Measurements from ENCODE around the gene ELMOD3. TPM values are rescaled to one million over a fixed set of nuclear protein-coding genes. Genes with fewer than 3 reads are reported as not detected.

The ELMOD3 gene
- total and polyA plus RNA-seq, 9 of the 15 experiments (the other 6 are each of a cell fraction or from before 2014, with no cell fraction given): 2.7 to 18.7 (median 11.6) TPM

DNA sequence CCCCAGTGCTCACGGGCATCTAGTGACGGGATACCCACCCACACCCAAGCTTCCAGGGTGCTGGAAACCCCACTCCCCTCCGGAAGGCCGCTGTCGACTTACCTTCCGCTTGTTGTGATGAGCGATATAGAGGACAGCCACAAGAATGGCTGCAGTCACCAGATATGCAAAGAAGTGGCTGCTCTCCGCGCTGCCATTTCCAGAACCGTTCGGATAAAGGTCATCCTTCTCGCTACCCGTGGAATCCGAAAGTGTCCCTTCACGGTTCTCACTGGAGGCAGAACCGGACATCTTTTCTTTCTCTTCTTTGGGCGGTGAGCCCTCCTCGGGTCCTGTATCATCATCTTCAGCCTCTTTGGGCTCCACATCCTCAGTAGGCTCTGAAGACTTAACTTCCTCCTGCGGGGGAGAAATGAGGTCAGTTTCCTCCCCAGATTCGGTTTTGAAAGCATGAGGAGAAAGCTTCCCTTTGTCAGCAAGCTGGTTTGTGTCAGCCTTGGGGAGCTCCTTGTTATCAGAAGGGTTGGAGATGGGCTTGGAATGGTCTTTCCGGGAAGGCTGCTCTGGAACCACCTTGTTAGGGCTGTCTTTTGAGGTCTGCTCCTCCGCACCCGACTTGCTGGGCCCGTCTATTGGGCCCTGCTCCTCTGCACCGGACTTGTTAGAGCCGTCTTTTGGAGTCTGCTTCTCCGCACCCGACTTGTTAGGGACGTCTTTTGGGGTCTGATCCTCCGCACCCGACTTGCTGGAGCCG lies 28.0 kb upstream of the ELMOD3 start (continued):
- TF ChIP-seq, protein P1, sequence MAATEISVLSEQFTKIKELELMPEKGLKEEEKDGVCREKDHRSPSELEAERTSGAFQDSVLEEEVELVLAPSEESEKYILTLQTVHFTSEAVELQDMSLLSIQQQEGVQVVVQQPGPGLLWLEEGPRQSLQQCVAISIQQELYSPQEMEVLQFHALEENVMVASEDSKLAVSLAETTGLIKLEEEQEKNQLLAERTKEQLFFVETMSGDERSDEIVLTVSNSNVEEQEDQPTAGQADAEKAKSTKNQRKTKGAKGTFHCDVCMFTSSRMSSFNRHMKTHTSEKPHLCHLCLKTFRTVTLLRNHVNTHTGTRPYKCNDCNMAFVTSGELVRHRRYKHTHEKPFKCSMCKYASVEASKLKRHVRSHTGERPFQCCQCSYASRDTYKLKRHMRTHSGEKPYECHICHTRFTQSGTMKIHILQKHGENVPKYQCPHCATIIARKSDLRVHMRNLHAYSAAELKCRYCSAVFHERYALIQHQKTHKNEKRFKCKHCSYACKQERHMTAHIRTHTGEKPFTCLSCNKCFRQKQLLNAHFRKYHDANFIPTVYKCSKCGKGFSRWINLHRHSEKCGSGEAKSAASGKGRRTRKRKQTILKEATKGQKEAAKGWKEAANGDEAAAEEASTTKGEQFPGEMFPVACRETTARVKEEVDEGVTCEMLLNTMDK (IDR thresholded peaks at IDR 0.05; ENCODE audit: borderline replicate concordance, insufficient read depth, low read depth, low read length, poor library complexity, severe bottlenecking): no peak
- TF ChIP-seq SLC30A9 (CRISPR knock-in tag; IDR thresholded peaks at IDR 0.05): no peak
- TF ChIP-seq, protein P2, sequence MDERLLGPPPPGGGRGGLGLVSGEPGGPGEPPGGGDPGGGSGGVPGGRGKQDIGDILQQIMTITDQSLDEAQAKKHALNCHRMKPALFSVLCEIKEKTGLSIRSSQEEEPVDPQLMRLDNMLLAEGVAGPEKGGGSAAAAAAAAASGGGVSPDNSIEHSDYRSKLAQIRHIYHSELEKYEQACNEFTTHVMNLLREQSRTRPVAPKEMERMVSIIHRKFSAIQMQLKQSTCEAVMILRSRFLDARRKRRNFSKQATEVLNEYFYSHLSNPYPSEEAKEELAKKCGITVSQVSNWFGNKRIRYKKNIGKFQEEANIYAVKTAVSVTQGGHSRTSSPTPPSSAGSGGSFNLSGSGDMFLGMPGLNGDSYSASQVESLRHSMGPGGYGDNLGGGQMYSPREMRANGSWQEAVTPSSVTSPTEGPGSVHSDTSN (CRISPR knock-in tag; IDR thresholded peaks at IDR 0.05; ENCODE audit: low read depth): no peak
- TF ChIP-seq, protein P2 (tag; conservative IDR thresholded peaks at IDR 0.05; ENCODE audit: low read depth): no peak
- peak; percentile 15 to 24; a peak in 1 of 4 replicates for TF ChIP-seq ETV6 (IDR thresholded peaks at IDR 0.05; ENCODE audit: borderline replicate concordance in 1 of 2, low read depth in 2 of 2, low read length in 1 of 2)
- TF ChIP-seq ETV6 (CRISPR knock-in tag; IDR thresholded peaks at IDR 0.05; ENCODE audit: borderline replicate concordance): no peak
- TF ChIP-seq NFATC3 (IDR thresholded peaks at IDR 0.05): no peak
- no peak for TF ChIP-seq MTA2 (IDR thresholded peaks at IDR 0.05; ENCODE audit: low read depth)
- peak; percentile 45 for TF ChIP-seq TAF1 (IDR thresholded peaks at IDR 0.05; ENCODE audit: control insufficient read depth, extremely low read depth, insufficient read depth, low read length, severe bottlenecking)
- TF ChIP-seq, protein P3, sequence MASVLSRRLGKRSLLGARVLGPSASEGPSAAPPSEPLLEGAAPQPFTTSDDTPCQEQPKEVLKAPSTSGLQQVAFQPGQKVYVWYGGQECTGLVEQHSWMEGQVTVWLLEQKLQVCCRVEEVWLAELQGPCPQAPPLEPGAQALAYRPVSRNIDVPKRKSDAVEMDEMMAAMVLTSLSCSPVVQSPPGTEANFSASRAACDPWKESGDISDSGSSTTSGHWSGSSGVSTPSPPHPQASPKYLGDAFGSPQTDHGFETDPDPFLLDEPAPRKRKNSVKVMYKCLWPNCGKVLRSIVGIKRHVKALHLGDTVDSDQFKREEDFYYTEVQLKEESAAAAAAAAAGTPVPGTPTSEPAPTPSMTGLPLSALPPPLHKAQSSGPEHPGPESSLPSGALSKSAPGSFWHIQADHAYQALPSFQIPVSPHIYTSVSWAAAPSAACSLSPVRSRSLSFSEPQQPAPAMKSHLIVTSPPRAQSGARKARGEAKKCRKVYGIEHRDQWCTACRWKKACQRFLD (CRISPR knock-in tag; IDR thresholded peaks at IDR 0.05): no peak
- TF ChIP-seq, protein P4, sequence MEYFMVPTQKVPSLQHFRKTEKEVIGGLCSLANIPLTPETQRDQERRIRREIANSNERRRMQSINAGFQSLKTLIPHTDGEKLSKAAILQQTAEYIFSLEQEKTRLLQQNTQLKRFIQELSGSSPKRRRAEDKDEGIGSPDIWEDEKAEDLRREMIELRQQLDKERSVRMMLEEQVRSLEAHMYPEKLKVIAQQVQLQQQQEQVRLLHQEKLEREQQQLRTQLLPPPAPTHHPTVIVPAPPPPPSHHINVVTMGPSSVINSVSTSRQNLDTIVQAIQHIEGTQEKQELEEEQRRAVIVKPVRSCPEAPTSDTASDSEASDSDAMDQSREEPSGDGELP (CRISPR knock-in tag; IDR thresholded peaks at IDR 0.05; ENCODE audit: borderline replicate concordance): 0 out of 2 replicates have a peak, but pooled peaks have one; percentile 18
- TF ChIP-seq, protein P5, sequence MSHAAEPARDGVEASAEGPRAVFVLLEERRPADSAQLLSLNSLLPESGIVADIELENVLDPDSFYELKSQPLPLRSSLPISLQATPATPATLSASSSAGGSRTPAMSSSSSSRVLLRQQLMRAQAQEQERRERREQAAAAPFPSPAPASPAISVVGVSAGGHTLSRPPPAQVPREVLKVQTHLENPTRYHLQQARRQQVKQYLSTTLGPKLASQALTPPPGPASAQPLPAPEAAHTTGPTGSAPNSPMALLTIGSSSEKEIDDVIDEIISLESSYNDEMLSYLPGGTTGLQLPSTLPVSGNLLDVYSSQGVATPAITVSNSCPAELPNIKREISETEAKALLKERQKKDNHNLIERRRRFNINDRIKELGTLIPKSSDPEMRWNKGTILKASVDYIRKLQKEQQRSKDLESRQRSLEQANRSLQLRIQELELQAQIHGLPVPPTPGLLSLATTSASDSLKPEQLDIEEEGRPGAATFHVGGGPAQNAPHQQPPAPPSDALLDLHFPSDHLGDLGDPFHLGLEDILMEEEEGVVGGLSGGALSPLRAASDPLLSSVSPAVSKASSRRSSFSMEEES (CRISPR knock-in tag; IDR thresholded peaks at IDR 0.05): no peak
- TF ChIP-seq JUND (IDR thresholded peaks at IDR 0.05; ENCODE audit: borderline replicate concordance, low read depth, low read length): 0 out of 2 replicates have a peak, but pooled peaks have one; percentile 2
- TF ChIP-seq JUND (tag; IDR thresholded peaks at IDR 0.05; ENCODE audit: borderline replicate concordance, low read depth, low read length): peak; percentile 32; the same call in 2 of the 3 replicates
- no peak for TF ChIP-seq RBM34 (IDR thresholded peaks at IDR 0.05; ENCODE audit: borderline replicate concordance, insufficient read depth, low read length)
- TF ChIP-seq MAFK (IDR thresholded peaks at IDR 0.05; ENCODE audit: low read length): no peak
- no peak for TF ChIP-seq CCNT2 (IDR thresholded peaks at IDR 0.05; ENCODE audit: borderline replicate concordance, extremely low read depth, insufficient read length, low read depth, low read length)

All from K562 (cell line).